Nephron progenitor cell (in vitro differentiated cells): ENCODE data around the gene SPAG16.

ENCODE experiments used
- DNase-seq: peaks from one replicate; pipeline ENCODE4 v3.0.0; 2021
- H3K27ac Mint-ChIP-seq: 2 replicates; pipeline ENCODE4 v1.8.0; 2021; ENCODE audit warnings: mild to moderate bottlenecking, moderate library complexity, mixed read lengths
- H3K27me3 Mint-ChIP-seq: 2 replicates; pipeline ENCODE4 v1.8.0; 2021; ENCODE audit warnings: mild to moderate bottlenecking, low read depth, mixed read lengths; ENCODE audit not compliant: poor library complexity
- H3K36me3 Mint-ChIP-seq: 2 replicates; pipeline ENCODE4 v1.8.0; 2021; ENCODE audit warnings: low read depth, mixed read lengths
- H3K4me1 Mint-ChIP-seq: 2 replicates; pipeline ENCODE4 v1.8.0; 2021; ENCODE audit warnings: mixed read lengths
- H3K4me3 Mint-ChIP-seq: 2 replicates; pipeline ENCODE4 v1.8.0; 2021; ENCODE audit warnings: mild to moderate bottlenecking, moderate library complexity, mixed read lengths
- H3K9me3 Mint-ChIP-seq: 2 replicates; pipeline ENCODE4 v1.8.0; 2021; ENCODE audit warnings: mild to moderate bottlenecking, moderate library complexity, mixed read lengths
- CTCF ChIP-seq: fragments of 200-600 bp; sonication (generic); IDR thresholded peaks from 2 replicates; pipeline ENCODE4 v1.5.0; 2021; ENCODE audit warnings: antibody characterized with exemption

SPAG16 gene

DNA sequence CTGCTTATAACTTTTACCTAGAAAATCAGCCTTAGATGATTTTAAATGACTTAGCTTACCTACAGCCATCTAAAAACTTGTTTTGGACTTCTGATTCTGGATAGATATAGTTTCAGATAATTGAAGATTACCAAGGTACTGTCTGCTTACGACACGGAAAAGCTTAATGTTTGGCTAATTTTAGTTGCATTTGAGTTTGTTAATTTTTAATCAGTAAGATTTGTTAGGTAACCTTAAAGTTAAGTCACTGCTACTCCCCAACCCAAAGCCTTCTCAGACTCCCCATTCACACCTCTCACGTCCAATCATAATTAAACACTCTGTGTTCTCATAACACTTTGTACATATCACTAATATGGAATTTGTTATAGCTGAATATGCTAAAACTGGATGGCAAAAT lies 936.0 kb downstream of the SPAG16 start:
- H3K36me3 Mint-ChIP-seq = no peaks in the 10 kb centered on the region
- H3K9me3 Mint-ChIP-seq = no peaks in the 10 kb centered on the region
- no peaks in the 10 kb centered on the region for H3K27me3 Mint-ChIP-seq
- H3K4me3 Mint-ChIP-seq = no peak overlapping the region
- H3K27ac Mint-ChIP-seq = no peak overlapping the region
- no peak for TF ChIP-seq CTCF
- no peaks in the 10 kb centered on the region for H3K4me1 Mint-ChIP-seq
- DNase-seq = no peak

DNA sequence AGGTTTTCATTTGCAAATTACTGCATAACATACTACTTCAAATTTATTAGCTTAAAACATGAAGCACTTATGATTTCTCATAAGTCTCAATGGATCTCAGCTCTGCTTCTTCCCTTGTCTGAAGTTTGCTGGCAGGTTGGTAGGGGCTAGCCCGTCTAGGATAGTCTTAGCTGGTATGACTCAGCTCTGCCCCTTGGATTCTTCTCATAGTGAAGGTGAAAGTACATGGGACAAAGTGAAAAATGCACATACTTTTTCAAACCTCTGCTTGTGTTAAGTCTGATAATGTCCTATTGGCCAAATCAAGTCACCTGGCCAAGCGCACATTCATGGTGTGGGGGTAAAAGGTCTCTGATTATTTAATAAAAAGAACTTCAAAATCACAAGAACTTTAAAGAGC lies 941.8 kb downstream of the SPAG16 start:
- Mint-ChIP-seq H3K4me3 (no peak overlapping the region), H3K27me3 (peaks cover 3% of the 10 kb centered on the region), H3K36me3 (no peaks in the 10 kb centered on the region), H3K4me1 (no peaks in the 10 kb centered on the region), H3K9me3 (no peaks in the 10 kb centered on the region), H3K27ac (no peak overlapping the region)
- no peak for DNase-seq
- TF ChIP-seq CTCF = no peak

- H3K36me3 Mint-ChIP-seq = no peaks in the 10 kb centered on the region
- no peaks in the 10 kb centered on the region for H3K4me1 Mint-ChIP-seq
- DNase-seq = no peak
- no peak overlapping the region for H3K27ac Mint-ChIP-seq
- H3K27me3 Mint-ChIP-seq = no peaks in the 10 kb centered on the region
- no peak for TF ChIP-seq CTCF
- H3K9me3 Mint-ChIP-seq = no peaks in the 10 kb centered on the region
- no peak overlapping the region for H3K4me3 Mint-ChIP-seq
Measured at GRCh38 chr2:214232271-214232670, 948.0 kb downstream of the SPAG16 start.

GRCh38 chr2:214233164-214233563 lies 948.9 kb downstream of the SPAG16 start:
- no peak overlapping the region for H3K27ac Mint-ChIP-seq
- no peak overlapping the region for H3K4me3 Mint-ChIP-seq
- H3K27me3 Mint-ChIP-seq = no peaks in the 10 kb centered on the region
- DNase-seq = no peak
- H3K4me1 Mint-ChIP-seq = no peaks in the 10 kb centered on the region
- no peaks in the 10 kb centered on the region for H3K9me3 Mint-ChIP-seq
- TF ChIP-seq CTCF = no peak
- no peaks in the 10 kb centered on the region for H3K36me3 Mint-ChIP-seq

DNA sequence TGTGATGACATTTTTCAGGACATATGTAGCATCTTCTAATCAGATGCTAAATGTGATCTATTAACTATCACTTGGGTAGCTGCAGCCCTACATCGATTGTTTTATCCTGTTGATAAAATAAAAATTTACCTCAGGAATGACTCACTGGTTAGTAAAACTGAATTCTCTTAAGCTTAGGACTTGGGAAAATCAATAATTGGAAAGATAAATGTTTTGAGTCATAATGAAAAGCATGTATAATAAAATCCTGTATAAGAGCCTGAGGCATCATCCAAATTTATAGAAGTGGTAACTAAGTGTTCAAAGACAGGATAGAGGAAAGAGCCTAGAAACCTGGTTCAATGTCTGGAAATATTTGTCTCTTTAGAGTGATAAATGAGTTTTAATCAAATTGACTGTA lies 958.5 kb downstream of the SPAG16 start:
- Mint-ChIP-seq H3K4me3 (no peak overlapping the region), H3K9me3 (no peaks in the 10 kb centered on the region), H3K4me1 (no peaks in the 10 kb centered on the region), H3K27me3 (peaks cover 3% of the 10 kb centered on the region), H3K27ac (no peak overlapping the region), H3K36me3 (no peaks in the 10 kb centered on the region)
- DNase-seq = no peak
- TF ChIP-seq CTCF = no peak

DNA sequence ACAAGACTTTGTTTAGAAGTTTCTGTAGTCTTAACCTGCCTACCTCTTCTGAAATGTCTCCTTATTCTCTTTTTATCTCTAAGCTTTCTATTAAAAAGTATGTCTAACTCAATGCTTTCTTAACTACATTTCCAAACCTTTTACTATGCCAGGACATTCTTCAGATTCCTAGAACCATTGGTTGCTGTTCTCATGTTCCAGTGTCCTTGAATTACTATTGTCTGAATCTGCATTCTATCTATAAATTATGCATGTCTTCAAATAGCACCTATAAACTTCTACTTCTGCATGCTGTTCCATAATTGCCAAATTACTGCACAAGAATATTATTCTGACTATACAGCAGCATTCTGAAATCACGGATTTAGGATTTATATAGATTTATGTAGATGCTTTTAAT lies 960.6 kb downstream of the SPAG16 start:
- H3K27me3 Mint-ChIP-seq = peaks cover 3% of the 10 kb centered on the region
- TF ChIP-seq CTCF = no peak
- DNase-seq = no peak
- H3K4me3 Mint-ChIP-seq = no peak overlapping the region
- H3K4me1 Mint-ChIP-seq = no peaks in the 10 kb centered on the region
- H3K27ac Mint-ChIP-seq = no peak overlapping the region
- H3K36me3 Mint-ChIP-seq = no peaks in the 10 kb centered on the region
- H3K9me3 Mint-ChIP-seq = no peaks in the 10 kb centered on the region
